Osteoblast (primary cell): ENCODE results near the gene GRM1. TPM values are rescaled to one million over a fixed set of nuclear protein-coding genes. Genes with fewer than 3 reads are reported as not detected.

Source experiments
- DNase-seq: peaks from one replicate; pipeline ENCODE4 v3.0.0; 2011; ENCODE audit warnings: low spot score, mixed read lengths; ENCODE audit not compliant: insufficient read length; ENCODE audit errors: missing footprints
- H2AFZ ChIP-seq: 2 replicates; pipeline ENCODE4 v1.6.0; 2011; ENCODE audit warnings: mild to moderate bottlenecking, low read length
- H3K27ac ChIP-seq: 2 replicates; pipeline ENCODE4 v1.5.1; 2011; ENCODE audit warnings: mild to moderate bottlenecking, low read depth, low read length, moderate library complexity
- H3K27me3 ChIP-seq: 2 replicates; pipeline ENCODE4 v1.6.0; 2012; ENCODE audit warnings: mild to moderate bottlenecking, control low read depth, inconsistent platforms, low read length, moderate library complexity; ENCODE audit not compliant: insufficient read depth
- H3K36me3 ChIP-seq: 2 replicates; pipeline ENCODE4 v1.5.1; 2011; ENCODE audit warnings: mild to moderate bottlenecking, low read length, control low read depth, moderate library complexity; ENCODE audit not compliant: insufficient read depth
- H3K4me1 ChIP-seq: 2 replicates; pipeline ENCODE4 v1.5.1; 2011; ENCODE audit warnings: mild to moderate bottlenecking, low read length, control low read depth, moderate library complexity; ENCODE audit not compliant: insufficient read depth
- H3K4me2 ChIP-seq: 2 replicates; pipeline ENCODE4 v1.6.0; 2011; ENCODE audit warnings: mild to moderate bottlenecking, low read length; ENCODE audit not compliant: insufficient read depth
- H3K4me3 ChIP-seq: fragments of 200-600 bp; sonication (generic); 3 replicates; pipeline ENCODE4 v1.5.1; 2012; ENCODE audit warnings: mild to moderate bottlenecking, low read length, inconsistent platforms; ENCODE audit not compliant: insufficient read depth
- H3K79me2 ChIP-seq: 2 replicates; pipeline ENCODE4 v1.6.0; 2012; ENCODE audit warnings: mild to moderate bottlenecking, low read length, control low read depth, inconsistent platforms; ENCODE audit not compliant: insufficient read depth
- H3K9me3 ChIP-seq: 2 replicates; pipeline ENCODE4 v1.5.1; 2011; ENCODE audit warnings: low read depth, low read length, control low read depth
- H4K20me1 ChIP-seq: 2 replicates; pipeline ENCODE4 v1.6.0; 2012; ENCODE audit warnings: mild to moderate bottlenecking, low read length, control low read depth; ENCODE audit not compliant: insufficient read depth
- total RNA-seq: library from RNA; depleted of rRNA; stranded (reverse); fragments of >200 nt; gene quantifications from 2 replicates; pipeline ENCODE4 v1.2.3, GENCODE V29; 2012
- TF ChIP-seq, protein P1 (sequence below): IDR thresholded peaks from 2 replicates; pipeline ENCODE4 v1.5.1; 2011; ENCODE audit warnings: mild to moderate bottlenecking, low read depth, low read length, moderate library complexity; ENCODE audit errors: extremely low read depth

GRM1 gene
- total RNA-seq, 1 donor, result under 0.01 TPM

DNA sequence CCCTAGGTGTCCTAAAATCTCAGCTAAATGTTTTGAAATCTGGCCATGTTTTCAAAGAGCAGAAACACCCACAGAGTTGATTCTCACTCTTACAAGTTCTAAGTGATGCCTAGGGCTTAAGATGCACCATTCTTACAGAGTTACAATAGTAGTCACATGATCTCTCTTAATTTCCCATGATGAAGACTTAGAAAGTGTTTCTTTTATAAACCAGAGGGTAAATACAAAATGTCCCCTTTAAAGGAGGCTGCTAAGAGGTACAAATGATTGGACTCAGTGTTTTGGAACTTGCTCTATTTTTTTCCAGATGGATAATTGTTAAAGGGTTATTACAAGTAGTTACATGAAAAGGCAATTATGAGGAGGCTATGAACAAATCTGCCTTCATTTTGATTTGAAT, 244.6 kb downstream of the GRM1 start:
- Histone ChIP-seq H3K79me2 (no peaks in the 10 kb centered on the region), H3K27ac (no peak overlapping the region), H3K4me3 (no peak overlapping the region), H3K36me3 (no peaks in the 10 kb centered on the region), H3K27me3 (no peaks in the 10 kb centered on the region), H2AFZ (no peak overlapping the region), H3K9me3 (no peaks in the 10 kb centered on the region), H3K4me2 (no peak overlapping the region), H4K20me1 (no peaks in the 10 kb centered on the region), H3K4me1 (no peaks in the 10 kb centered on the region)
- TF ChIP-seq, protein P1, sequence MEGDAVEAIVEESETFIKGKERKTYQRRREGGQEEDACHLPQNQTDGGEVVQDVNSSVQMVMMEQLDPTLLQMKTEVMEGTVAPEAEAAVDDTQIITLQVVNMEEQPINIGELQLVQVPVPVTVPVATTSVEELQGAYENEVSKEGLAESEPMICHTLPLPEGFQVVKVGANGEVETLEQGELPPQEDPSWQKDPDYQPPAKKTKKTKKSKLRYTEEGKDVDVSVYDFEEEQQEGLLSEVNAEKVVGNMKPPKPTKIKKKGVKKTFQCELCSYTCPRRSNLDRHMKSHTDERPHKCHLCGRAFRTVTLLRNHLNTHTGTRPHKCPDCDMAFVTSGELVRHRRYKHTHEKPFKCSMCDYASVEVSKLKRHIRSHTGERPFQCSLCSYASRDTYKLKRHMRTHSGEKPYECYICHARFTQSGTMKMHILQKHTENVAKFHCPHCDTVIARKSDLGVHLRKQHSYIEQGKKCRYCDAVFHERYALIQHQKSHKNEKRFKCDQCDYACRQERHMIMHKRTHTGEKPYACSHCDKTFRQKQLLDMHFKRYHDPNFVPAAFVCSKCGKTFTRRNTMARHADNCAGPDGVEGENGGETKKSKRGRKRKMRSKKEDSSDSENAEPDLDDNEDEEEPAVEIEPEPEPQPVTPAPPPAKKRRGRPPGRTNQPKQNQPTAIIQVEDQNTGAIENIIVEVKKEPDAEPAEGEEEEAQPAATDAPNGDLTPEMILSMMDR, result no peak
- no peak for DNase-seq

GRCh38 chr6:146277142-146277541, 248.3 kb downstream of the GRM1 start:
- Histone ChIP-seq H4K20me1 (no peaks in the 10 kb centered on the region), H3K27ac (no peak overlapping the region), H3K79me2 (no peaks in the 10 kb centered on the region), H2AFZ (no peak overlapping the region), H3K9me3 (no peaks in the 10 kb centered on the region), H3K4me2 (no peak overlapping the region), H3K4me3 (no peak overlapping the region), H3K4me1 (no peaks in the 10 kb centered on the region), H3K36me3 (no peaks in the 10 kb centered on the region), H3K27me3 (no peaks in the 10 kb centered on the region)
- no peak for DNase-seq
- TF ChIP-seq, protein P1, result no peak

GRCh38 chr6:146281651-146282362, 252.9 kb downstream of the GRM1 start:
- no peaks in the 10 kb centered on the region for H3K9me3 ChIP-seq
- DNase-seq, result no peak
- no peaks in the 10 kb centered on the region for H3K4me1 ChIP-seq
- H3K27ac ChIP-seq, result no peak overlapping the region
- TF ChIP-seq, protein P1, result no peak
- H3K4me3 ChIP-seq, result no peak overlapping the region
- no peaks in the 10 kb centered on the region for H3K79me2 ChIP-seq
- no peaks in the 10 kb centered on the region for H3K36me3 ChIP-seq
- H3K4me2 ChIP-seq, result no peak overlapping the region
- no peak overlapping the region for H2AFZ ChIP-seq
- H3K27me3 ChIP-seq, result no peaks in the 10 kb centered on the region
- H4K20me1 ChIP-seq, result no peaks in the 10 kb centered on the region

GRCh38 chr6:146282837-146283236, 254.0 kb downstream of the GRM1 start:
- TF ChIP-seq, protein P1, result no peak
- H4K20me1 ChIP-seq, result no peaks in the 10 kb centered on the region
- H3K27ac ChIP-seq, result no peak overlapping the region
- H2AFZ ChIP-seq, result no peak overlapping the region
- no peaks in the 10 kb centered on the region for H3K27me3 ChIP-seq
- no peaks in the 10 kb centered on the region for H3K4me1 ChIP-seq
- no peak for DNase-seq
- H3K4me2 ChIP-seq, result no peak overlapping the region
- no peak overlapping the region for H3K4me3 ChIP-seq
- H3K79me2 ChIP-seq, result no peaks in the 10 kb centered on the region
- H3K9me3 ChIP-seq, result no peaks in the 10 kb centered on the region
- H3K36me3 ChIP-seq, result no peaks in the 10 kb centered on the region
